ENCODE measurements around the gene RGS6. TPM values are rescaled to one million over a fixed set of nuclear protein-coding genes. Genes with fewer than 3 reads are reported as not detected.

RGS6 gene
- total RNA-seq, 2 experiments from 2014 or later, result not detected

GRCh38 chr14:72262771-72263170 is 330.5 kb downstream of the RGS6 start:
- Mint-ChIP-seq H3K4me1 (ENCODE audit: low read depth) (no peaks in the 10 kb centered on the region), H3K27ac (no peak overlapping the region), H3K4me3 (no peak overlapping the region), H3K36me3 (ENCODE audit: low read depth) (no peaks in the 10 kb centered on the region), H3K27me3 (peaks cover 2% of the 10 kb centered on the region), H3K9me3 (no peaks in the 10 kb centered on the region)
- DNase-seq, result no peak
- ATAC-seq, result no peak
- intact Hi-C loops (cut with micrococcal nuclease), result no loop called here
- CTCF ChIA-PET, result no interaction called here
- TF ChIP-seq CTCF (IDR thresholded peaks at IDR 0.05), result no peak
- POLR2A ChIA-PET, result no interaction called here

DNA sequence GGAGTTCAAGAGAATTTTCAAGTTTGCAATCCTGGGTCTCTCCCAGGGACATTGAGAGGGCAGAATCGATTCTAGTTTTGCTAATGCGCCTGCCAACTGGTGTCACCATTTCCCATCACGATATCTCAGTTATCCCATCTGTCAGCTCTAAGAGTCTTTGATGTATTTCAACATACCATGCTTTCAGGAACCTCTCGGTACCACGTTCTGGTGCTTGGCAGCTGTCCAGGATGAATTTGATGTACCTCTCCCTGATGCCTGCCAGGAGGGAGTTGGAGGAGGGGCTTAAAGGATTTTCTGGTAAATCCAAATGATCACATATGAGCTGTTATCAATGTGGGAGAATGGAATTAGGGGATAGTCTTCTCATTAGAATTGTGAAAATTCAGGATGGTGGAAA is 332.5 kb downstream of the RGS6 start:
- no peaks in the 10 kb centered on the region for H3K9me3 Mint-ChIP-seq
- ChIA-PET CTCF (no interaction called here), POLR2A (no interaction called here)
- no peaks in the 10 kb centered on the region for H3K36me3 Mint-ChIP-seq (ENCODE audit: low read depth)
- no peaks in the 10 kb centered on the region for H3K4me1 Mint-ChIP-seq (ENCODE audit: low read depth)
- no peak overlapping the region for H3K4me3 Mint-ChIP-seq
- intact Hi-C loops (cut with micrococcal nuclease), result no loop called here
- ATAC-seq (no peak), DNase-seq (no peak)
- TF ChIP-seq CTCF (IDR thresholded peaks at IDR 0.05), result no peak
- H3K27ac Mint-ChIP-seq, result no peak overlapping the region
- peaks cover 2% of the 10 kb centered on the region for H3K27me3 Mint-ChIP-seq

DNA sequence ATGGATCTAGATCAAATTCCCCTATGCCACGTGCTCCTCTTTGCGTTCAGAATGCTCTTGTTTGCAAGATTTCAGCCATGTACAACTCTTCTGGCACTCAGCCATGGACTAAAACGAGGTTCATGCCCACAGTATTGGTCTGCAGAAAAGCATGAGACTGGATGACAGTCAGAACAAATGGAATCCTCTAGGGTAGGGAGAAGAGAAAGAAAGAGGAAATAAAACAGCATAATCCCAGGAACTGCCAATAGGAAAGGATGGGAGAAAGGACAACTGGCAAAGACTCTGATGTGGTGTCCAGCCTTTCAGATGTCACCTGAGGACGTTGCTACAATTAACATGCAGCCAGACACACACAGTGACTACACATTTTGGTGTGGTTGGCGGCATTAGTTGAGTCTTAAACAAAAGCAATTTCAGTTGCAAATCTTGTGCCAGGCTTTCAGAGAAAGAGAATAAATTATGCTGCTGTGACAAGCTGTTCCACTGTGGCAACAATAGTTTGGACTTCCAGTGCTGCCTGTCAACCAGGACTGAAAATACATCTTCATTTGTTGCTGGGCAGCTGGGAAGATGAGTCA is 338.0 kb downstream of the RGS6 start:
- no peak for TF ChIP-seq CTCF (IDR thresholded peaks at IDR 0.05)
- no peak for ATAC-seq
- no peaks in the 10 kb centered on the region for H3K9me3 Mint-ChIP-seq
- CTCF ChIA-PET, result no interaction called here
- no peaks in the 10 kb centered on the region for H3K4me1 Mint-ChIP-seq (ENCODE audit: low read depth)
- H3K27ac Mint-ChIP-seq, result no peak overlapping the region
- intact Hi-C loops (cut with micrococcal nuclease), result no loop called here
- no peaks in the 10 kb centered on the region for H3K36me3 Mint-ChIP-seq (ENCODE audit: low read depth)
- H3K27me3 Mint-ChIP-seq, result peaks cover 2% of the 10 kb centered on the region
- DNase-seq, result no peak
- no peak overlapping the region for H3K4me3 Mint-ChIP-seq
- POLR2A ChIA-PET, result no interaction called here

GRCh38 chr14:72270749-72271148 is 338.5 kb downstream of the RGS6 start:
- Mint-ChIP-seq H3K9me3 (no peaks in the 10 kb centered on the region), H3K27ac (no peak overlapping the region), H3K4me1 (ENCODE audit: low read depth) (no peaks in the 10 kb centered on the region), H3K27me3 (no peaks in the 10 kb centered on the region), H3K36me3 (ENCODE audit: low read depth) (no peaks in the 10 kb centered on the region), H3K4me3 (no peak overlapping the region)
- ChIA-PET CTCF (no interaction called here), POLR2A (no interaction called here)
- TF ChIP-seq CTCF (IDR thresholded peaks at IDR 0.05), result no peak
- ATAC-seq, result no peak
- intact Hi-C loops (cut with micrococcal nuclease), result no loop called here
- DNase-seq, result no peak

DNA sequence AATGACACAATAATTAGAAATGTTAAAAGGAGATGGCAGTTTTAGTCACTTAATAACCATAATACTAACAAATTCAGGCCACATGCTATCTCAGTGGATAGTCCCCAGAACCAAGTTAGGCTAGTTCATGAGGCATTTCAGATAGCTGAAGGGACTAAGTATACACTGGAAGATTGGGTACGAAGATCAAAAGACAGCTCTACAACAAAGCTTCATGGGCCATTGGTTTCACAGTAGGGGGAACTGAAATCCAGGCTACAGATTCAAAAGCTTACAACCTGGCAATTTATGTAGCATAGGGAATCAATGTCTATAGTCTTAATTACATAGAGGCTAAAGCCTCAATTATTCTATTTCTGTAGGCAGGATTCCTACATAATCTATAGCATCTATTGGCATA is 343.0 kb downstream of the RGS6 start:
- H3K27ac Mint-ChIP-seq, result no peak overlapping the region
- POLR2A ChIA-PET, result no interaction called here
- no peak overlapping the region for H3K4me3 Mint-ChIP-seq
- CTCF ChIA-PET, result no interaction called here
- no peaks in the 10 kb centered on the region for H3K4me1 Mint-ChIP-seq (ENCODE audit: low read depth)
- intact Hi-C loops (cut with micrococcal nuclease), result no loop called here
- no peak for TF ChIP-seq CTCF (IDR thresholded peaks at IDR 0.05)
- no peaks in the 10 kb centered on the region for H3K9me3 Mint-ChIP-seq
- no peak for ATAC-seq
- H3K27me3 Mint-ChIP-seq, result peaks cover 1% of the 10 kb centered on the region
- no peaks in the 10 kb centered on the region for H3K36me3 Mint-ChIP-seq (ENCODE audit: low read depth)
- DNase-seq, result no peak

Measured in activated CD8-positive, alpha-beta T cell treated with anti-CD3 and anti-CD28 coated beads for 36 hours (primary cell).